ENCODE results near the gene CRAMP1.

DNA sequence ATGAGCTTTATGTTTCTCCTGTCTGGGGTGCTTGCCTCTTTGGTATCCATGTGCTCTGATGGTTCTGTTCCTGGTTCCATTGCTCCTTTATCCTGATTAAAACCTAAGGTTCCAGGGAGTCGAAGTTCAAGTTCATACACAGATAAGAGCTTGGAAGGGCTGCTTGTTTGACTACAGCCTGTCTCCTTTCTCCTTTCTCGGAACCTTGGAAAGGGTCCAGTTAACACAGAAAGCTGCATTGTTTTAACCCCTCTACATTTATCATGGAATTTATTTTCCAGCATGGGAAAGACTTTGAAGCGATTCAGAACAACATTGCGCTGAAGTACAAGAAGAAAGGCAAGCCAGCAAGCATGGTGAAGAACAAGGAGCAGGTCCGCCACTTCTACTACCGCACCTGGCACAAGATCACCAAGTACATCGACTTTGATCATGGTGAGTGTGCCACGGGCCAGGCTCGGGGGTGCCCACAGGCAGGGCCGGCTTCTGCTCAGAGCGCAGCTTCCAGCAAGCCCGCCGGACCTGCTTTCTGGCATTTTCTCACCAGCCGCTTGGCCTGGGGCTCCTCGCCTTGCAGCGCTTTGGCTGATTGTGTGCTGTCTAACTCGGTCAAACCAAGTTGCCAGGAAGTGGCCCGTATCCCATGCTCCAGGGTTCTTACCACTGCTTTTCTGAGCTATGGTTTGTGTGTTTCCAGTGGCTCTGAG is 19.9 kb downstream of the CRAMP1 start:
- TF ChIP-seq, protein P1, sequence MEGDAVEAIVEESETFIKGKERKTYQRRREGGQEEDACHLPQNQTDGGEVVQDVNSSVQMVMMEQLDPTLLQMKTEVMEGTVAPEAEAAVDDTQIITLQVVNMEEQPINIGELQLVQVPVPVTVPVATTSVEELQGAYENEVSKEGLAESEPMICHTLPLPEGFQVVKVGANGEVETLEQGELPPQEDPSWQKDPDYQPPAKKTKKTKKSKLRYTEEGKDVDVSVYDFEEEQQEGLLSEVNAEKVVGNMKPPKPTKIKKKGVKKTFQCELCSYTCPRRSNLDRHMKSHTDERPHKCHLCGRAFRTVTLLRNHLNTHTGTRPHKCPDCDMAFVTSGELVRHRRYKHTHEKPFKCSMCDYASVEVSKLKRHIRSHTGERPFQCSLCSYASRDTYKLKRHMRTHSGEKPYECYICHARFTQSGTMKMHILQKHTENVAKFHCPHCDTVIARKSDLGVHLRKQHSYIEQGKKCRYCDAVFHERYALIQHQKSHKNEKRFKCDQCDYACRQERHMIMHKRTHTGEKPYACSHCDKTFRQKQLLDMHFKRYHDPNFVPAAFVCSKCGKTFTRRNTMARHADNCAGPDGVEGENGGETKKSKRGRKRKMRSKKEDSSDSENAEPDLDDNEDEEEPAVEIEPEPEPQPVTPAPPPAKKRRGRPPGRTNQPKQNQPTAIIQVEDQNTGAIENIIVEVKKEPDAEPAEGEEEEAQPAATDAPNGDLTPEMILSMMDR (IDR thresholded peaks at IDR 0.05): no peak
- no peak for TF ChIP-seq POLR2A (IDR thresholded peaks at IDR 0.05)
- TF ChIP-seq POLR2AphosphoS5 (IDR thresholded peaks at IDR 0.05): no peak

All from prostate gland (tissue), 2 donors.